SK-N-SH (cell line): ENCODE results near the gene TRPM6.

Experiments
- MEF2A ChIP-seq: IDR thresholded peaks from 2 replicates; pipeline ENCODE4 v1.4.0; 2012; ENCODE audit warnings: low read depth, borderline replicate concordance
- POLR2AphosphoS5 ChIP-seq: IDR thresholded peaks from 2 replicates; pipeline ENCODE4 v1.6.1; 2012; ENCODE audit warnings: low read depth, low read length

GRCh38 chr9:74847478-74848152, 40.1 kb downstream of the TRPM6 start:
- TF ChIP-seq MEF2A (no peak), POLR2AphosphoS5 (no peak)
